ENCODE data around the gene NACC2. TPM values are rescaled to one million over a fixed set of nuclear protein-coding genes. Genes with fewer than 3 reads are reported as not detected.
A peak's percentile ranks its signal among the peaks of the same experiment; 100 is the strongest.

The NACC2 gene
- polyA plus RNA-seq, 1 donor (not counting 4 experiments of a cell fraction or from before 2014, with no cell fraction given) = 4.6 TPM

DNA sequence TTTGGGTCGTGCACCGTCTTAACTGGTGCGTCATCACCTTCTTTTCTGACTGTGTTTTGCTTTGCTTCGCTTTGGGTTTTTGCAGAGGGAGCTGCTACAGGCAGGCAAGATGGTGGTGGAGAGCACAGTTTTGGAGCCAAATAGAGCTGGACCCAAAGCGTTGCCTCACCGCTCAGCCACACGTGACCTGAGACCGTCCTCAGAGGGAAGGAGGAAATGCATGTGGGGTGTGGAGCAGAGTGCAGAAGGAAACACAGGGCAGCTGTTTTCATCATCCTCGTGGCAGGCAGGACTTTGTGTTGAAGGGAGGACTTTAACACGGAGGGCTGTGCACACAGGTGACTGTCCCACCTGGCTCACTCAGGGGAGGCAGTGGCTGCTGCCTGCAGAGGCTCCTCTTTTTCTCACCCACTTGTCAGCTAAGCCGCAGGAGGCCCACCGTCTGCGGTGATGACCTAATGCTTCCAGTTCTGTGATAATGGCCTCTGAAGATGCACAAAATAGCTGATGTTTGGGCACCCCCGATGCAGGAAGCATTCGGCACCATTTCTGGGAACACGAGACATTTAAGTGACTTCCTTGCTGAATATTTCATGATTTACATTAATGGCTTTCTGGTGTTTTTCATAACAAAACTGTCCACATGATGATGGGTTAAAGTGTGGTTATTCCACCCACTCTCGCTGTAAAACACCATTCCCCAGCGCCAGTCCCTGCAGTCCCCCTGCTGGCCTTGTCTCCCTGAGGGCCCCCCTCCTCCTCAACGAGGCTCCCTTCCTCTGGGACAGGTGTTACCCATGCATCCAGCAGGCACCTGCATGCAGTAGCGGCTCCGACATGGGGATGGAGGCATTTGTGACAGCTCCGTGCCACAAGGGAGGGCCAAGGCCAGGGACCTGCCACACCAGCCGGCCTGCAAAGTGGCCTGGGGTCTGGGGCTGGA, 121.5 kb downstream of the NACC2 start:
- H3K4me1 ChIP-seq (ENCODE audit: control insufficient read depth, extremely low read depth, insufficient read depth, low read length) = peaks cover under 1% of the 10 kb centered on the region
- no peaks in the 10 kb centered on the region for H3K9me1 ChIP-seq (ENCODE audit: control insufficient read depth, extremely low read depth, insufficient read depth, low read length)
- no peak overlapping the region for H2AFZ ChIP-seq (ENCODE audit: control insufficient read depth, low read length)
- dilution Hi-C loops (cut with MboI; ENCODE audit: extremely low pct_ligation_motif_present, low sequenced_read_pairs) = no loop called here
- no peaks in the 10 kb centered on the region for H3K36me3 ChIP-seq (ENCODE audit: control insufficient read depth in 2 of 2, extremely low read depth in 1 of 2, insufficient read depth in 2 of 2, low read length in 2 of 2)
- H3K27ac ChIP-seq (ENCODE audit: control insufficient read depth, insufficient read depth, low read length) = no peak overlapping the region
- DNase-seq (ENCODE audit: low read depth, low spot score) (no peak), FAIRE-seq (no peak)
- H3K4me3 ChIP-seq (ENCODE audit: control insufficient read depth in 2 of 3, extremely low read depth in 1 of 3, insufficient read depth in 2 of 3, low read depth in 1 of 3, low read length in 3 of 3) = no peak overlapping the region
- H4K20me1 ChIP-seq (ENCODE audit: control insufficient read depth, extremely low read depth, insufficient read depth, low read length) = no peaks in the 10 kb centered on the region
- H3K79me2 ChIP-seq (ENCODE audit: control insufficient read depth, insufficient read depth, low read length) = no peaks in the 10 kb centered on the region
- no peak overlapping the region for H3K9ac ChIP-seq (ENCODE audit: control insufficient read depth, extremely low read depth, insufficient read depth, low read length)
- no peaks in the 10 kb centered on the region for H3K9me3 ChIP-seq (ENCODE audit: control insufficient read depth, low read depth, low read length)
- no peak overlapping the region for H3K4me2 ChIP-seq (ENCODE audit: control insufficient read depth, extremely low read depth, insufficient read depth, low read depth, low read length)
- TF ChIP-seq EZH2 (IDR thresholded peaks at IDR 0.05; ENCODE audit: low read length) = no peak
- TF ChIP-seq, protein P1, sequence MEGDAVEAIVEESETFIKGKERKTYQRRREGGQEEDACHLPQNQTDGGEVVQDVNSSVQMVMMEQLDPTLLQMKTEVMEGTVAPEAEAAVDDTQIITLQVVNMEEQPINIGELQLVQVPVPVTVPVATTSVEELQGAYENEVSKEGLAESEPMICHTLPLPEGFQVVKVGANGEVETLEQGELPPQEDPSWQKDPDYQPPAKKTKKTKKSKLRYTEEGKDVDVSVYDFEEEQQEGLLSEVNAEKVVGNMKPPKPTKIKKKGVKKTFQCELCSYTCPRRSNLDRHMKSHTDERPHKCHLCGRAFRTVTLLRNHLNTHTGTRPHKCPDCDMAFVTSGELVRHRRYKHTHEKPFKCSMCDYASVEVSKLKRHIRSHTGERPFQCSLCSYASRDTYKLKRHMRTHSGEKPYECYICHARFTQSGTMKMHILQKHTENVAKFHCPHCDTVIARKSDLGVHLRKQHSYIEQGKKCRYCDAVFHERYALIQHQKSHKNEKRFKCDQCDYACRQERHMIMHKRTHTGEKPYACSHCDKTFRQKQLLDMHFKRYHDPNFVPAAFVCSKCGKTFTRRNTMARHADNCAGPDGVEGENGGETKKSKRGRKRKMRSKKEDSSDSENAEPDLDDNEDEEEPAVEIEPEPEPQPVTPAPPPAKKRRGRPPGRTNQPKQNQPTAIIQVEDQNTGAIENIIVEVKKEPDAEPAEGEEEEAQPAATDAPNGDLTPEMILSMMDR (optimal IDR thresholded peaks at IDR 0.05 in 1 of 3, IDR thresholded peaks at IDR 0.05 in 1 of 3, conservative IDR thresholded peaks at IDR 0.05 in 1 of 3; ENCODE audit: extremely low read depth in 1 of 3, insufficient read depth in 2 of 3, low read length in 3 of 3) = no peak
- peaks cover 8% of the 10 kb centered on the region for H3K27me3 ChIP-seq (ENCODE audit: control insufficient read depth, extremely low read depth, insufficient read depth, low read length)

DNA sequence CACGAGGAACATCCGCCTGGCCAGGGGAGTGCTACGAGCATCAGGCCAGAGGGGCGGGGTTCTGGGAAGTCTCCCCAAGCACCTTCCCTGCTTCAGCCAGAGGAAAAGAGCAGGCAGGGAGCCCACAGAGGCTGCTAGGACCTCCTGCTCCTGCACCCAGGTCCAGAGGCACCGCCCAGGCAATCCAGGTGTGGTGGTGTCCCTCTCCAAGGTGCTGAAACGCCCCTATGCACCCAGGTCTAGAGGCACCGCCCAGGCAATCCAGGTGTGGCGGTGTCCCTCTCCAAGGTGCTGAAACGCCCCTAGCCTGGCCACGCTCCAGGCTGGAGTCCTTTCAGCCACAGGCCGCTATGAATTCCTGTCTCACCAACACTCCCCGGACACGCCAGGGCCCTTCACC, 123.2 kb downstream of the NACC2 start:
- Histone ChIP-seq H3K4me3 (ENCODE audit: control insufficient read depth in 2 of 3, extremely low read depth in 1 of 3, insufficient read depth in 2 of 3, low read depth in 1 of 3, low read length in 3 of 3) (no peak overlapping the region), H3K9me1 (ENCODE audit: control insufficient read depth, extremely low read depth, insufficient read depth, low read length) (no peaks in the 10 kb centered on the region), H3K9ac (ENCODE audit: control insufficient read depth, extremely low read depth, insufficient read depth, low read length) (no peak overlapping the region), H3K79me2 (ENCODE audit: control insufficient read depth, insufficient read depth, low read length) (no peaks in the 10 kb centered on the region), H3K4me2 (ENCODE audit: control insufficient read depth, extremely low read depth, insufficient read depth, low read depth, low read length) (no peak overlapping the region), H3K36me3 (ENCODE audit: control insufficient read depth in 2 of 2, extremely low read depth in 1 of 2, insufficient read depth in 2 of 2, low read length in 2 of 2) (no peaks in the 10 kb centered on the region), H3K9me3 (ENCODE audit: control insufficient read depth, low read depth, low read length) (no peaks in the 10 kb centered on the region), H4K20me1 (ENCODE audit: control insufficient read depth, extremely low read depth, insufficient read depth, low read length) (no peaks in the 10 kb centered on the region), H2AFZ (ENCODE audit: control insufficient read depth, low read length) (no peak overlapping the region), H3K27ac (ENCODE audit: control insufficient read depth, insufficient read depth, low read length) (no peak overlapping the region), H3K4me1 (ENCODE audit: control insufficient read depth, extremely low read depth, insufficient read depth, low read length) (no peaks in the 10 kb centered on the region), H3K27me3 (ENCODE audit: control insufficient read depth, extremely low read depth, insufficient read depth, low read length) (peaks cover 8% of the 10 kb centered on the region)
- dilution Hi-C loops (cut with MboI; ENCODE audit: extremely low pct_ligation_motif_present, low sequenced_read_pairs) = no loop called here
- TF ChIP-seq, protein P1 (optimal IDR thresholded peaks at IDR 0.05 in 1 of 3, IDR thresholded peaks at IDR 0.05 in 1 of 3, conservative IDR thresholded peaks at IDR 0.05 in 1 of 3; ENCODE audit: extremely low read depth in 1 of 3, insufficient read depth in 2 of 3, low read length in 3 of 3) = no peak
- no peak for TF ChIP-seq EZH2 (IDR thresholded peaks at IDR 0.05; ENCODE audit: low read length)
- DNase-seq (ENCODE audit: low read depth, low spot score) = peak; percentile 61
- peak; percentile 71 for FAIRE-seq
